Smooth muscle cell (in vitro differentiated cells): ENCODE measurements around the gene CALN1. TPM values are rescaled to one million over a fixed set of nuclear protein-coding genes. Genes with fewer than 3 reads are reported as not detected.

Experiments
- DNase-seq: peaks from one replicate; lab custom pipeline; 2025; ENCODE audit not compliant: unreplicated experiment; lab: John Stamatoyannopoulos, UW
- H2AFZ ChIP-seq: fragments of 200-600 bp; sonication (generic); 2 replicates; pipeline ENCODE4 v1.6.0; 2016; ENCODE audit warnings: antibody characterized with exemption, low read depth, mild to moderate bottlenecking
- H3F3A ChIP-seq: fragments of 200-600 bp; sonication (generic); 2 replicates; pipeline ENCODE4 v1.6.0; 2017; ENCODE audit warnings: antibody characterized with exemption, low read depth
- H3K27ac ChIP-seq: fragments of 200-600 bp; sonication (generic); 2 replicates; pipeline ENCODE4 v1.5.1; 2016; ENCODE audit warnings: low read depth, mild to moderate bottlenecking
- H3K27me3 ChIP-seq: fragments of 200-600 bp; sonication (generic); 2 replicates; pipeline ENCODE4 v1.6.1; 2016; ENCODE audit warnings: low read depth, mild to moderate bottlenecking
- H3K36me3 ChIP-seq: fragments of 200-600 bp; sonication (generic); 2 replicates; pipeline ENCODE4 v1.5.1; 2016; ENCODE audit warnings: low read depth
- H3K4me1 ChIP-seq: fragments of 200-600 bp; sonication (generic); 2 replicates; pipeline ENCODE4 v1.5.1; 2016; ENCODE audit warnings: low read depth
- H3K4me2 ChIP-seq: fragments of 200-600 bp; sonication (generic); 2 replicates; pipeline ENCODE4 v1.6.0; 2016; ENCODE audit warnings: mild to moderate bottlenecking
- H3K4me3 ChIP-seq: fragments of 200-600 bp; sonication (generic); 2 replicates; pipeline ENCODE4 v1.5.1; 2016; ENCODE audit warnings: mild to moderate bottlenecking
- H3K79me2 ChIP-seq: fragments of 200-600 bp; sonication (generic); 2 replicates; pipeline ENCODE4 v1.6.0; 2016; ENCODE audit warnings: low read depth, mild to moderate bottlenecking
- H3K9ac ChIP-seq: fragments of 200-600 bp; sonication (generic); 2 replicates; pipeline ENCODE4 v1.6.0; 2016; ENCODE audit warnings: low read depth
- H3K9me3 ChIP-seq: fragments of 200-600 bp; sonication (generic); replicated peaks from 2 replicates; pipeline ENCODE4 v1.5.1; 2016; ENCODE audit warnings: low read depth
- H4K20me1 ChIP-seq: fragments of 200-600 bp; sonication (generic); 2 replicates; pipeline ENCODE4 v1.6.0; 2016; ENCODE audit warnings: low read depth
- WGBS: methylation state at CpG from one replicate; pipeline ENCODE4 v1.1.7; 2016; ENCODE audit warnings: low lambda C conversion rate; 5-methylcytosine and 5-hydroxymethylcytosine counted together
- polyA plus RNA-seq: library from polyadenylated mRNA; unstranded; fragments of >200 nt; fragmentation: Nextera tagmentation; extraction: Ambion mirVana; gene quantifications from 2 replicates; pipeline ENCODE4 v1.2.1, GENCODE V29; 2016
- total RNA-seq: library from RNA; depleted of rRNA; stranded (reverse); fragments of >200 nt; gene quantifications from 2 replicates; pipeline ENCODE4 v1.2.3, GENCODE V29; 2014
- TF ChIP-seq, protein P1 (sequence below): fragments of 200-600 bp; sonication (generic); IDR thresholded peaks from 2 replicates; pipeline ENCODE4 v1.5.1; 2017; ENCODE audit warnings: borderline replicate concordance, mild to moderate bottlenecking, antibody characterized with exemption; ENCODE audit not compliant: insufficient read depth, poor library complexity, severe bottlenecking

Gene CALN1
- total and polyA plus RNA-seq, 2 experiments from 2014 or later: not detected

DNA sequence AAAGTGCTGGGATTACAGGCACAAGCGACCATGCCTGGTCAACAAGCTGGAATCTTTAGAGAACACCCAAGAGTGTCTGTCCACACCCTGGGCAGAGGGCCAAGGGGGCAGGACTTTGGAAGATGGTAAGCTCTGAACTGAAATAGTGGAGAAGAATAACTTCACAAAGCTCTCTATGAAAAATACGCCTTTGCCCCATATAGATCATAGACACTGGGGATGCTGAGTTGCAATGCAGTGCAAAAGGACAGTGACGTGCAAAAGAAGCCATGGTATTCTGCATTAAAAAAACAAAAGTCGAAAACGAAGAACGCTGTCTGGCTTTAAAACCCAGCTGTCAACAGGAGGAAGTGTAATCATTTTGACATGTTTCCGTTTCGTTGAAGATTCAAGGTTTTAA, 353.6 kb downstream of the CALN1 start:
- Histone ChIP-seq H3F3A (no peaks in the 10 kb centered on the region), H3K4me1 (no peaks in the 10 kb centered on the region), H3K9ac (no peak overlapping the region), H3K27ac (no peak overlapping the region), H3K4me3 (no peak overlapping the region), H4K20me1 (no peaks in the 10 kb centered on the region), H3K4me2 (no peak overlapping the region), H3K27me3 (peaks cover 5% of the 10 kb centered on the region), H3K79me2 (no peaks in the 10 kb centered on the region), H3K9me3 (no peaks in the 10 kb centered on the region), H2AFZ (no peak overlapping the region), H3K36me3 (no peaks in the 10 kb centered on the region)
- DNase-seq: no peak
- TF ChIP-seq, protein P1, sequence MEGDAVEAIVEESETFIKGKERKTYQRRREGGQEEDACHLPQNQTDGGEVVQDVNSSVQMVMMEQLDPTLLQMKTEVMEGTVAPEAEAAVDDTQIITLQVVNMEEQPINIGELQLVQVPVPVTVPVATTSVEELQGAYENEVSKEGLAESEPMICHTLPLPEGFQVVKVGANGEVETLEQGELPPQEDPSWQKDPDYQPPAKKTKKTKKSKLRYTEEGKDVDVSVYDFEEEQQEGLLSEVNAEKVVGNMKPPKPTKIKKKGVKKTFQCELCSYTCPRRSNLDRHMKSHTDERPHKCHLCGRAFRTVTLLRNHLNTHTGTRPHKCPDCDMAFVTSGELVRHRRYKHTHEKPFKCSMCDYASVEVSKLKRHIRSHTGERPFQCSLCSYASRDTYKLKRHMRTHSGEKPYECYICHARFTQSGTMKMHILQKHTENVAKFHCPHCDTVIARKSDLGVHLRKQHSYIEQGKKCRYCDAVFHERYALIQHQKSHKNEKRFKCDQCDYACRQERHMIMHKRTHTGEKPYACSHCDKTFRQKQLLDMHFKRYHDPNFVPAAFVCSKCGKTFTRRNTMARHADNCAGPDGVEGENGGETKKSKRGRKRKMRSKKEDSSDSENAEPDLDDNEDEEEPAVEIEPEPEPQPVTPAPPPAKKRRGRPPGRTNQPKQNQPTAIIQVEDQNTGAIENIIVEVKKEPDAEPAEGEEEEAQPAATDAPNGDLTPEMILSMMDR: no peak
- WGBS: 74% methylated on average over 8 of the region's 8 CpGs

DNA sequence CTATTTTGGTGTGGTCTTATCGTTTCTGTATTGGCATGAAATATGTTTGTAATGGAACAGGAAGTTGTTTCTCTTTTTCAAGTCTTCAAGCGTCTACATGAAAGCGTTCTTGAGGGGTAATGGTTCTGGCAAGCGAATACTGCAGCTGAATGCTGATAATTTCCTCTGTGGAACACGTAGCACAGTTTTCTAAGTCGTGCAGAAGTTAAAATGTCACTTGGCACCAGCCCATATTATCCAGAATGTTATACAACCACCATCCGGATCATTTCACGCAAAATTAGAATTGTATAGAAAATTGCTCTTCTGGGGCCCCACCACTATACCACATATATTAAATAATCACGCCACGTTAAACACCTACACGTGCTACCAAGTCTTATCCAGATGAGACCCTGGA, 354.3 kb downstream of the CALN1 start:
- DNase-seq: no peak

DNA sequence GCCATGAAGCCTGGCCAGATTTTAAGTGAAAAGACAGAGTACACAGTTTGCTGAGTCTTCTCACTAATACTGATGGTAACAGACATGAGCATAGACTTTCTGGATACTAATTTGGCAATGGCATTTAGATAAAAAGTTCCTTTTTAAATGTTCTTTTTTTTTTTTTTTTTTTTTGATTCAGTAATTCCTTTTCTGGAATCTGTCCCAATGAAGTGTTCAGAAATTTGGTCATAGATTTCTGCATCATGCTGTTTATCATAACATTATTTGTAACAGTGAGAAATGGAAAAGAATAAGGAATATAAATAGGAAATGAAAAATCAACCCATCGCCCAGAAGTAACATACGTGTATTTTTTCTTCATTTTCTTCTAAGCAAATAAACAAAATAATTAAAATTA, 354.9 kb downstream of the CALN1 start:
- Histone ChIP-seq H3K36me3 (no peaks in the 10 kb centered on the region), H3K4me1 (no peaks in the 10 kb centered on the region), H3K4me3 (no peak overlapping the region), H3F3A (no peaks in the 10 kb centered on the region), H3K9me3 (no peaks in the 10 kb centered on the region), H3K9ac (no peak overlapping the region), H3K4me2 (no peak overlapping the region), H3K27me3 (peaks cover 5% of the 10 kb centered on the region), H3K79me2 (no peaks in the 10 kb centered on the region), H4K20me1 (no peaks in the 10 kb centered on the region), H2AFZ (no peak overlapping the region), H3K27ac (no peak overlapping the region)
- no peak for DNase-seq
- TF ChIP-seq, protein P1: no peak
- WGBS: 95% methylated on average over 2 of the region's 2 CpGs

More for the DNA sequence above, 354.3 kb downstream of the CALN1 start:
- TF ChIP-seq, protein P1: no peak
- H3K4me1 ChIP-seq: no peaks in the 10 kb centered on the region
- no peaks in the 10 kb centered on the region for H3K79me2 ChIP-seq
- no peak overlapping the region for H2AFZ ChIP-seq
- H3K9me3 ChIP-seq: no peaks in the 10 kb centered on the region
- no peak overlapping the region for H3K9ac ChIP-seq
- peaks cover 5% of the 10 kb centered on the region for H3K27me3 ChIP-seq
- H3K27ac ChIP-seq: no peak overlapping the region
- no peaks in the 10 kb centered on the region for H3K36me3 ChIP-seq
- 94% methylated on average over 11 of the region's 11 CpGs for WGBS
- H3K4me3 ChIP-seq: no peak overlapping the region
- H3F3A ChIP-seq: no peaks in the 10 kb centered on the region
- H3K4me2 ChIP-seq: no peak overlapping the region
- no peaks in the 10 kb centered on the region for H4K20me1 ChIP-seq

DNA sequence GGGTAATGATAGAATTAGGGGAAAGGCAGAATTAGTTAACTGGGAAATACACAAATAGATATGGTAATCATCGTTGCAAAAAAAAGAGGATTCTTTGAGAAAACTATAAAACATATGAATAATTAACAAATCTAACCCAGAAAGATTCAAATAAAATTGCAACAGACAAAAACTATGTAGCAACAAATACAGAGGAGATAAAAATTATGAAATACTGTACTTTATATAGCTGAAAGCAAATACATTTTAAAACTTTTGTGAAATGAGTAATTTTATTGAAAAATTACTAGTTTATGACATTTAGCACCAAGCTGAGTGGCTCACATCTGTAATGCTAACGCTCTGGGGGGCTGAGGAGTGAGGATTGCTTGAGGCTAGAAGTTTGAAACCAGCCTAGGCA, 356.7 kb downstream of the CALN1 start:
- DNase-seq: no peak
- H3K4me2 ChIP-seq: no peak overlapping the region
- no peak overlapping the region for H3K4me3 ChIP-seq
- H3K9ac ChIP-seq: no peak overlapping the region
- WGBS: 83% methylated on average over 2 of the region's 2 CpGs
- peaks cover 11% of the 10 kb centered on the region for H3K27me3 ChIP-seq
- no peaks in the 10 kb centered on the region for H3K4me1 ChIP-seq
- H3K79me2 ChIP-seq: no peaks in the 10 kb centered on the region
- no peak overlapping the region for H2AFZ ChIP-seq
- TF ChIP-seq, protein P1: no peak
- no peaks in the 10 kb centered on the region for H3K9me3 ChIP-seq
- H3K27ac ChIP-seq: no peak overlapping the region
- no peaks in the 10 kb centered on the region for H3K36me3 ChIP-seq
- no peaks in the 10 kb centered on the region for H4K20me1 ChIP-seq
- no peaks in the 10 kb centered on the region for H3F3A ChIP-seq
